Stimulated activated memory B cell treated with anti-CD40 and anti-IgM and Interleukin-4, amounts not matched to agents 10 μg/mL and 1 μg/mL and 100 μg/mL, for 72 hours (primary cell): ENCODE measurements around the gene GNL2.
"Not testable (repeated sequence)": the region's sequence is repeated elsewhere in the genome, so short reads cannot be mapped to it uniquely, and the experiment has no call there.

Experiments
- ATAC-seq: fragments of 150-1000 bp; cut with Tn5 transposase; 2 replicates; pipeline ENCODE4 v1.10.0; 2021
- H3K27ac Mint-ChIP-seq: one replicate; pipeline ENCODE4 v1.8.0; 2022; ENCODE audit warnings: mild to moderate bottlenecking, mixed read lengths
- H3K27me3 Mint-ChIP-seq: one replicate; pipeline ENCODE4 v1.8.0; 2022; ENCODE audit warnings: mixed read lengths
- H3K36me3 Mint-ChIP-seq: one replicate; pipeline ENCODE4 v1.8.0; 2022; ENCODE audit warnings: mixed read lengths
- H3K4me1 Mint-ChIP-seq: one replicate; pipeline ENCODE4 v1.8.0; 2022; ENCODE audit warnings: mixed read lengths
- H3K4me3 Mint-ChIP-seq: one replicate; pipeline ENCODE4 v1.8.0; 2022; ENCODE audit warnings: mild to moderate bottlenecking, moderate library complexity, mixed read lengths
- H3K9me3 Mint-ChIP-seq: one replicate; pipeline ENCODE4 v1.8.0; 2022; ENCODE audit warnings: mixed read lengths

Gene GNL2

GRCh38 chr1:37518241-37518640 is 77.5 kb downstream of the GNL2 start:
- not testable (repeated sequence) for ATAC-seq, H3K9me3 Mint-ChIP-seq, H3K4me3 Mint-ChIP-seq, H3K27me3 Mint-ChIP-seq, H3K27ac Mint-ChIP-seq, H3K36me3 Mint-ChIP-seq
- H3K4me1 Mint-ChIP-seq, result peaks cover 25% of the 10 kb centered on the region

GRCh38 chr1:37517569-37517968 is 78.2 kb downstream of the GNL2 start:
- ATAC-seq, result no peak
- Mint-ChIP-seq H3K9me3 (no peaks in the 10 kb centered on the region), H3K36me3 (peaks cover 10% of the 10 kb centered on the region), H3K27ac (peak overlapping the region; percentile 17), H3K4me3 (no peak overlapping the region), H3K27me3 (no peaks in the 10 kb centered on the region), H3K4me1 (peaks cover 32% of the 10 kb centered on the region)
